ELF-1 (cell line): ENCODE results near the gene SPANXB1.
"Not testable (repeated sequence)": the region's sequence is repeated elsewhere in the genome, so short reads cannot be mapped to it uniquely, and the experiment has no call there.

ENCODE experiments used
- DNase-seq: peaks from one replicate; pipeline ENCODE4 v3.0.0-alpha.2; 2016; ENCODE audit warnings: low read depth, low spot score

Gene SPANXB1, protein sequence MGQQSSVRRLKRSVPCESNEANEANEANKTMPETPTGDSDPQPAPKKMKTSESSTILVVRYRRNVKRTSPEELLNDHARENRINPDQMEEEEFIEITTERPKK

GRCh38 chrX:141002568-141002967 is at the start of gene SPANXB1:
TSS of gene SPANXB1 (plus strand) at chrX:141002594. CDS start at chrX:141002694, 100 bp downstream.
- not testable (repeated sequence) for DNase-seq

DNA sequence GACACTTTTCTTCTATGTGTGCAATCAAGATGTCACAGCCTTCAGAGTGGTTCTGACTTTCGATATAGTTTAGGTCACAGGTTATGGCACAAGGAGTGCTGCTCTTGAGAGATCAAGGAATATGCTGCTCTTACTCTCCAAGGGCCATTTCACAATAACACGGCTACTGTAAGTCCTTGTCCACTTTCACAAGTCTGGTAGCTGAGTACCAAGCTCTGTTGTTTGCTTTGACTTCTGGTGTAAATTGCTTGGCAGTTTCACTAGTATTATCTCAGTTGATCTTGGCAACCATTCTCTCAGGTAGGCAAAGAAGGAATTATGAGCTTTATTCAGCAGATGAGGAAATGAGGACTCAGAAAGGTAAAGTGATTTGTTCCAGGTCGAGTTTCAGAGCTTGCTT is 35.4 kb upstream of the SPANXB1 start:
- no peak for DNase-seq

GRCh38 chrX:140971099-140971795 is 31.1 kb upstream of the SPANXB1 start:
- DNase-seq: no peak

GRCh38 chrX:140975472-140975871 is 26.9 kb upstream of the SPANXB1 start:
- no peak for DNase-seq

GRCh38 chrX:140980271-140980670 is 22.1 kb upstream of the SPANXB1 start:
- DNase-seq: no peak

DNA sequence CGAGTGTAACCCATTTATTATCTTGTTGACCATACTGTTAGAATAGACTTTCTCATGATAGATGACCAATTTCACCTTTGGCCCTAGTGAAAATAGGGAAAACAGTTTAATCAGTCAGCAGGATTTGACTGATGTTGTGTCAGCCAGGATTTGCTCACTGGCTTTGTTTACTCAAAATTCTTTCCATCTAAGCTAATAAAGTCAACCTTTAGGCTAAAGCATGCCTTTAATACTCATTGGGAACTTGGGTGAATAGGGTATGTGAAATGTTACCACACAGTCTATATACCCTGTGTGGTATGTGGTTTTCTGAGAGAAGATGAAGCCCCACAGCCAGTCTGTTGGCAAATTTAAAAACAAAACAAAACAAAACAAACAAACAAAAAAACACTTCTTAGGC is 18.7 kb upstream of the SPANXB1 start:
- no peak for DNase-seq

GRCh38 chrX:141005243-141005642 is 2.8 kb downstream of the SPANXB1 start:
- DNase-seq: not testable (repeated sequence)

DNA sequence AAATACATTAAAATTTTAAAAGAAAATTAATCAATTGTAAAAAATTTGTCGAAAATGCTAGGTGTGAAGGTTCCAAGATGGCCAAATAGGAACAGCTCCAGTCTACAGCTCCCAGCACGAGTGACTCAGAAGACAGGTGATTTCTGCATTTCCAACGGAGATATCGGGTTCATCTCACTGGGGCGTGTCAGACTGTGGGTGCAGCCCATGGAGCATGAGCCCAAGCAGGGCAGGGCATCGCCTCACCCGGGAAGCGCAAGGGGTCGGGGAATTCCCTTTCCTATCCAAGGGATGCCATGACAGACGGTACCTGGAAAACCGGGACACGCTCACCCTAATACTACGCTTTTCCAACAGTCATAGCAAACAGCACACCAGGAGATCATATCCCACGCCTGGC is 41.9 kb downstream of the SPANXB1 start:
- DNase-seq: not testable (repeated sequence)

GRCh38 chrX:141049878-141050277 is 47.5 kb downstream of the SPANXB1 start:
- not testable (repeated sequence) for DNase-seq

- DNase-seq: peak; percentile 23
Observed at GRCh38 chrX:141052098-141052497, 49.7 kb downstream of the SPANXB1 start.
